HUDEP-2 (cell line): ENCODE measurements around the gene AHRR.
"Not testable (repeated sequence)": the region's sequence is repeated elsewhere in the genome, so short reads cannot be mapped to it uniquely, and the experiment has no call there.

Source experiments
- DNase-seq, 76 experiments: peaks; one replicate each; lab custom pipeline; 2025; ENCODE audit not compliant: unreplicated experiment in 76 of 76; lab: John Stamatoyannopoulos, UW

Gene AHRR

DNA sequence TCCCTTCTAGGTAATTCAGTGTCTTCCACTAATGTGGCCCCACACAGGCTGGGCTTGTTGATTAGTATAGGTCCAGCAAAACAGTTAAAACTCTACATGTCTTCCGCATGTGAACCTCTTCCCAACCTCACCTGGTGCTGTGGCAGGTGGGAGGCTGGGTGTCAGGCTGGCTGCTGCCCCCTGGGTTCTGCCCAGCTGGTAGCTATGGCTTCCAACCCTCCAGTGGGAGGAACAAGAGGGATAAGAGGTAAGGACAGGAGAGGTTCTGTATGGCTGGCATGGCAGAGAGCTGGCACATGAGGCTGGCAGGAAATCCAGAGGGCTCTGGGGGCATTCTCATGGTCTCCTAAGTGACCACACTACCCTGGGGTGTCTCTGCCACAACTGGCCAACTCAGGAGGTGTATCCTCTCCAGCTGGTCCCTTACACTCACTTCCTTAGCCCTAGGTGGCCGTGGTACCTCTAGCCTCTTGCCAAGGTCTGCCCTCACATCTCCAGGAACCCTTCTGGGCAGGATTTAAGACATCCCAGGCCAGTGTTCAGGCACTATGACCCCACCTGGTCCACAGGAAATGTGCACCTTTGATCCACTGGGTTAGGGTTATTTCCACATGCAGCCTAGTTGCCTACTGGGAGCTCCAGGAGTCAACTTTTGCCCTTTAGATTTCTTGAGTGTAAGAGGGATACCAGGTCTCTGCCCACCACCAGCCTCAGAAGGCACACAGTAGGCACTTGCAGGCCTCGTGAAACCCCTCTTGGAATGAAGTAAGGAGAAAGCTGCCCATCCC, 41.7 kb downstream of the AHRR start:
- DNase-seq, result no peak

DNA sequence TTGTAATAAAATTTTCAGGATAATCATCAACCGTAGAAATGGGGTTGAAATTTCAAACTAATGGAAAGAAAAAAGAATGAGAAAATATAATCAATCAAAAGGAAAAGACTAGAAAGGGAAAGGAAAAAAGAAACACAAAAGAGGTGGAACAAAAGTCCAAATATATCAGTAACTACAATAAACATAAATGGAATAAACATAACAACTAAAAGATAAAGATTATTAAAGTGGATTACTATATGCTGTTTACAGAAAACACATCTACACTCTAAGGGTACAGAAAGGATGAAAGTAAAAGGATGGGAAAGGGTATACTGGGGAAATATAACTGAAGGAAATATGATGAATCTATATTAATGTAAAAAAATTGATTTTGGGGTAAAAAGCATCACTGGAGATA, 43.0 kb downstream of the AHRR start:
- DNase-seq, result no peak

DNA sequence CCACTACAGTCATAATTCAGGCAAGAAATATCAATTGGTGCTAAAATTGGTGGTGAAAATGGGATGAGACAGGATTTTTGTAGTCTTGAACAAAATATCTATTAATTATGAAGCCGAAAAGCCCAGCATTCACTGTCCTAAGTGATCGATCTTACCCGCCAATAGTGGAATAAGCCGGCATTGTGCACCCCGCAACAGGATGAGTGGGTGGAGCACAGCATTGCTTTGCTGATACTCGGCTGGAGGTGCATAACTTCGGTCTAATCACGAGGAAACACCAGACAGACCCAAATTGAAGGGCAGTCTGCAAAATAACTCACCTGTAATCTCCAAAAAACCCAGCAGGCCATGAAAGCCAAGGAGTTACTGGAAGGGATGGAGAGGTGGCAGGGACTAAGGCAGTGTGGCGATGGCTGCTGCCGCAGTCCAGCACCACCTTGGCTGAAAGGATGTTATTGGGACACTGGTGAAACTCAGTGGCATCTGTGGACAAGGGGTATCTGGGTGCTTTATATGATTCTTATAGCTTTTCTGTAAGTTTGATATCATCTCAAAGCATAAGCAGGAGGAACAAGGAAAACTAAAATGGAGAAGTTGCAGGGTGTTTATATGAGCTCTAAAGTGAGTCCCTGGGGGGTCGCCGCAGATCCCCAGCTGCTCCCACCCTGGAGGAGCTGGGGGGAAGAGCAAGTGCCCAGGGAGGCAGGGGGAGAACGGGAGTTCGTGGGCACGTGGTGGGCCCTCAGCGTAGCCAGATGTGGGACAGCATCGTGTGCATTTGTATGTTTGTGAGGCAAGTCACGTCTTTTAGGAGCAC, 45.2 kb downstream of the AHRR start:
- no peak for DNase-seq

DNA sequence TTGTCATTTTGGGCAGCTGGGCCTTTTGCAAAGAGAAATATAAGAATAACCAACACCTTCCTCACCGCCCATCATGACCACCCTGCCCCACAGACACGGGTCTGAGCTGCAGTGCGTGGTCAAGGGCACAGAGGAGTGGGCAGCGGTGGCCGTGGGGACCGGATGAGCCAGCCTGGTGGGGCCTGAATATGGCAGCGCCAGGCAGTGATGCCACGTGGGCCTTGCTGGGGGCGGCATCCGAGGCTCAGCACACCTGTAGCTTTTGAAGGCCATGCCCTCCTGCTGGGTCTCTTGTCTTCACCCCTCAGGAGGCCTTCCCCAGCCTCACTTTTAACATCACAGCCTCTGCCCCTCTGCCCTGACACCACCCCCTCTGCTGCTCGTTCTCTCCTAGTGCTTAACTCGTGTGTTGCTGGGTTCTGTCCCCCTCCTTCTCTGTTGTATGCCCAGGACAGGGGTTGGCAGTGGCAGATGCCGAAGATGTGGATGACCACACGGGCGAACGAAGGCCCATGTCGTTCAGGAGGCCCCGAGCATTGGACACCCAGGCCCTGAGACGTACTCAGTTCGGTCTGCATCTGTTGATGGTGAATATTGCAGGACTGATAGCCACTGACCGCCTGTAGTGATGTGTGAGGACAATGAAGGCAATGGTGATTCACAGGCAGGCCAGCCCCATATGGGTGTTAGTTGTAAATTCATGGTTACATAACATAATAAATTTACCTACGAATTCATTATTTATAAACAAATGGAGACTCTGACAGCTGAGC, 46.0 kb downstream of the AHRR start:
- no peak for DNase-seq

DNA sequence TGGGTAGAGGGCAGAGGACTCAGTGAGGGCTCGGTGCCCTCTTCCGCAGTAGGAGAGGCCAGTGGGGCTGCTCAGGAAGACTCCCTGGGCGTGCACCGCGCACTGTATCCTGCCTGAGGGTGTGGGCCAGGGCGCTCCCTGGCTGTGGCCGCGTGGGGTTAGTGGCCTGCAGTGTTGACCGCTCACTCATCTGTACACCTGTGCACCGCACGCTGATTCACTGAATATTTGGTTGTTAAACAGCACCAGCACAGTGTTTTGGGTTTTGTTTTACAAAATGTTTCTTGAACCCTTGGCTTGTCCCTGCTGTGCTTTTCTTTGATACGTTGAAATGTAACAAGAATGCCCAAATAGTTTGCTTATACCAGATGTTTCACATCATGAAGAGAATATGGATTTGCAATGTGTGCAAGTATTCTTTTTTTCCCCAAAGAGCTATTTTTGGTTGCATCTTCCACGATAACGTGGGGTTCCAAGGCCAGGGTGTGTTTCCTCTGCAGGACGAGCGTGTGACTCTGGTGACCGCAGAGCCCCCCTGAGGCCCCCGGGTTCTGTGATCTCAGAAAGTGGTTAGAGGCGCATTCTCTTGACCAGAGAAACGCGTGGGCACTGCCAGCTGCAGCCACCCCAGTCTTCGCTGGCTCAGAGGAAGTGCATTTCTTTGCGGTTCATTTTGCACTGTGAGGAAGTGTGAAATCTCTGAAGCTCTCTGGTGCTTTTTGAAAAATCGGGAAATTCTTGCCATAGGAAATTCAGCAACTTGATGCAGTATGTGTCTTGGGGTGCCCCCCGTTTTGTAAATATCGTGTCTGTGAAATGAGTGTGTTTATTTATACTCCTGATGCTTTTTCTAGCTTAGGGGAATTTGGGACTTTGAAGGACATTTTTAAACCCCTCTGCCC, 46.9 kb downstream of the AHRR start:
- DNase-seq, result no peak

DNA sequence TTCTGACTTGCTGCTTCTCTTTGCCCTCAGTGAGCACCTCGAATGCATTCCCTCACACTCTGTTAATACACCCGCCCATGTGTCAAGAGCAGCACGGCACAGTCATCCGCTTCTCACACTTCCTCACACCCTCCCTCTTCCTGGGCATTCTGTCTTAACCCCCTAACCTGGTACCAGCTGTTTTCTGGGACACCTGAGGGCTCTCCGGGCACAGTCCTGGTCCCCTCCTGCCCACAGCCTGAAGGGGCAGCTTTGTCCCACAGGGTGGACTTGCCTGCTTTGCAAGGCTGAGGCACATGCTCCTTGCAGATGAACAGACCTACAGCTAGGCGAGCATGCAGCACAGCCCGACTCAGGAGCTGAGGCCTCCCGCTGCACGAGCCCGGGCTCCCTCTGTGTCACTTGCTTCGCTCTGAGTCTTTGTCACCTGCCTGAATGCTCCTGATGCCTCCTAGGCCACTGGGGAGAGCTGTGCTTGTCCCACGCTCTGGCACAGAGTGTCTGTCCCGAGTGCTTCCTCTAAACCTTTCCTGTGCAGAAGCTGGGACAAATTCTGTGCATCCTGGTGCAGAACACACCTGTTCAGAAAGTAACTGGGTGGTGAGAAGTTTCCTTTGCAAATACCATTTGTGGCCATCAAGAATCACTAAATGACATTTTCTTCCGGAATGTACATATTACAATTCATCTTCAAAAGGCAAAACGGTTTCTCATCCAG, 47.8 kb downstream of the AHRR start:
- no peak for DNase-seq

DNA sequence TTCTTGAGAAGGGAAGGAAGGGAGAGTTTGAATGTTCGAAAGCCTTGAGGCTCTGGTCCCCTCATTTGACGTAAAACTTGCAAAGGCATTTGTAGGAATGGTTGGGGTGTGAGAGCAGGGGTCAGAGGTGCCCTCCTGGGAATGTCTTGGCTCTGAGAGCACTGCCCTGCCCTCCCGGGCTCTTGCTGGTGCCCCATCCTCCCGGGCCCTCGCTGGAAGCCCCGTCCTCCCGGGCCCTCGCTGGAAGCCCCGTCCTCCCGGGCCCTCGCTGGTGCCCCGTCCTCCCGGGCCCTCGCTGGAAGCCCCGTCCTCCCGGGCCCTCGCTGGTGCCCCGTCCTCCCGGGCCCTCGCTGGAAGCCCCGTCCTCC, 48.3 kb downstream of the AHRR start:
- not testable (repeated sequence) for DNase-seq

DNA sequence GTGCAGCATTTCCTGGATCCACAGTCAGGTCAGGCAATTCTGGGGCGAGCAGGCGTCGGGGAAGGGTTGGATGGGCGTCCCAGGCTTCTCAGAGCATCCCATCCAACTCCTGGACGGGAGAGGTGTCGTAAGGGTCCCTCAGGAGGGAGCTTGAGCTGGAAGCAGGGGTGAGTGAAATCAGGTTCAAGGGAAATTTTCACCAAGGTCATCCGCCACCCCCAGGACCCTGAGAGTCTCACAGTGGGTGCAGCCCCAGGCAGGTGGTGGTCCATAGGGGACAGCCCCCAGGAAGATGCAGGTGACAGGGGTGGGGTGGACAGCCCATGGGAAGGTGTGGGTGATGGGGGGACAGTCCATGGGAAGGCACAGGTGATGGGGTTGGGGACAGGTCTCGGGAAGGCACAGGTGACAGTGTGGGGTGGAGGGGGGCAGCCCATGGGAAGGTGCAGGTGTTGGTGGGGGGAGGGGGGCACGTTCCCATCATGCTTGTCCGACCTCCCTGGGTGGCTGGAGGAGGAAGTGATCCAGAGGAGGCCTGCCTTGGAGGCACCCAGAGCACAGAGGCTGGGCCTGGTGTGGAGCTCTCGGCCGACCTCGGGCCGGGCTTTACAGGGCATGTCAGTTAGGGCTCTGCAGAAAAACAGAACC, 48.9 kb downstream of the AHRR start:
- no peak for DNase-seq

DNA sequence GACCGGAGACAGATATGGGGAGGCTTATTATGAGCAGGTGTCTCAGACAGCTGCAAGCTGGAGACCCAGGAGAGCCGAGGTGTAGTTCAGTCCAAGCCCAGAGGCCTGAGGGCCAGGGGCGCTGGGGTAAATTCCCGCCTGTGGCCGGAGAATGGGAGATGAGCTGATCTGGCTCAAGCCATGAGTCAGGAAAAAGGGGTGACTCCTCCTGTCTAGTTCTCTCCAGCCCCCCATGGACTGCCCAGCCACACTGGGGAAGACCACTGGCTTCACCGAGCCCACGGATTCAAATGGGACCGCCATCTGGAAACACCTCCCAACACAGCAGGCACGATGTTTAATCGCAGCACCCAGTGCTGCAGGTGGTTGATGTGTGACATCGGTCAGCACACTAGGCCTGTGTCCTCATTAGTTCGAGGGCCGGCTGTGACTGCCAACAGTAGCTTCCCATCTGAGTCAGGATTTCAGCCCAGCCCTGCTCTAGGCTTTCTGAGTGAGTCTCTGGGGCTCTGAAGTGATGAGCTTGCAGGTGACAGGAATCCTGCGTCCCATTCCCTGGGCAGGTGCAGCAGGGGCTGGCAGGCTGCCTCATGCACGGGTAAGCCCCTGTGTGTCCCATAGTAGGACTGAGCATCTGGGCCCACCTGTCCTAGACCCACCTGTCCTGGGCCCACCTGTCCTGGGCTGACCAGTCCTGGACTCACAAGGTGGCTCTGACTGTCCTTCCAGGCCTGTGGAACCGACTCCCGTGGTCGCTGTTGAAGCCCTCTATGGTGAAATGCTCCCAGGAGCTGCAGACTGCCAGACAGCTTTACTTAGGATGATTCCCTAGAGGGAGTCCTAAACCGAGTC, 49.7 kb downstream of the AHRR start:
- no peak for DNase-seq

DNA sequence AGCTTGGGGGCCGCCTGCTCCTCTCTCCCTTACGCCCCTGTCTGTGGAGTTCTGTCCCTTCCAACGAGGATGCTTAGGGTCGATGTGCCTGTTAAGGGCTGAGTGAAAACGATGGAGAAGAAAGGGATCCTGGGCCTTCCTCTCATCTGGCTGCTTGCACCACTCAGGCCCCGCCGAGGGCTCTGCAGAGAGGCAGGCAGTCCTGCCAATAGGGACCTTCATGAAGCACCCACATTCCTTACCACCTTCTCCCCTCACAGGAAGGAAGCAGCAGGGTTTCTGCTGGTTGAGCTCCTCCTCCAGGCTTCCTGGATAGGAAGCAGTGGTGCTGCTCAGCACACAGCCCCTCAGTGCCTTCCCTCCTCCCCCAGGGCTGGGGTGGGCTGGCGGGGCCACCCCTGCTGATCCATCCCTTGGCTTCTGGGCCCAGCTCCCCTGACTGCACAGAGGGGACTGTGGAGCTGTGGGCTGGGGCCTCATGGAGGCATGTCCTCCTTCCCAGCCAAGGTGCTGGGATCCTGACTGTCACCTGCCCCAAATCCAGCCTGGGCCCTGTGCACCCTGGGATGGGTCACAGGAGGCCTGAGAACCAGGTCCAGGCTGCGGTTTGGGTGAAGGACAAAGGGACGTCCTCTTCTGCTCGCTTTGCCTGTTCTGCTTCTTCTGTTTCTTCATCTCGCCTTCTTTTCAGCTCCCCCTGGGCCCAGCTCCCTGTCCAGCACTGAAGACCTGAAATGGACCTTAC, 50.5 kb downstream of the AHRR start:
- no peak for DNase-seq

DNA sequence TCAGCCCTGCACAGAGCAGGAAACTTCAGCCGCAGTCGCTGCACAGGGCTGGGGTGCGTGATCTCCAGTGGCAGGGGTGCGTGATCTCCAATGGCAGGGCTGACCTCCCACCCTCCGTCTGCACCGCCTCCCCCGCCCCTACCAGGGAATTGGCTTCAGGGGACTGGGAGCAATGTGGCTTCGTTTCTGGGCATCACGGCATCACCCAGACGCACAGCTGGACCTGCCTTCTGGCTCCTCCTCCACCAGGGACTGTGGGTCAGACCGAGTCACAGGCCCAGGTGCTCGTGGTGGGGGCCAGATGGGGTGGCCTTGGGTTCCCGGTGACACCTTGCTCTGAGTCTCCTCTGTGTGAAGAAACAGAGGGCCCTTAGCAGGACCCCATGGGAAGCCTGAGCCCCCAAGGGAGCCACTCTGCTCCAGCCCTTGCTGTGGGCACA, 51.1 kb downstream of the AHRR start:
- no peak for DNase-seq

DNA sequence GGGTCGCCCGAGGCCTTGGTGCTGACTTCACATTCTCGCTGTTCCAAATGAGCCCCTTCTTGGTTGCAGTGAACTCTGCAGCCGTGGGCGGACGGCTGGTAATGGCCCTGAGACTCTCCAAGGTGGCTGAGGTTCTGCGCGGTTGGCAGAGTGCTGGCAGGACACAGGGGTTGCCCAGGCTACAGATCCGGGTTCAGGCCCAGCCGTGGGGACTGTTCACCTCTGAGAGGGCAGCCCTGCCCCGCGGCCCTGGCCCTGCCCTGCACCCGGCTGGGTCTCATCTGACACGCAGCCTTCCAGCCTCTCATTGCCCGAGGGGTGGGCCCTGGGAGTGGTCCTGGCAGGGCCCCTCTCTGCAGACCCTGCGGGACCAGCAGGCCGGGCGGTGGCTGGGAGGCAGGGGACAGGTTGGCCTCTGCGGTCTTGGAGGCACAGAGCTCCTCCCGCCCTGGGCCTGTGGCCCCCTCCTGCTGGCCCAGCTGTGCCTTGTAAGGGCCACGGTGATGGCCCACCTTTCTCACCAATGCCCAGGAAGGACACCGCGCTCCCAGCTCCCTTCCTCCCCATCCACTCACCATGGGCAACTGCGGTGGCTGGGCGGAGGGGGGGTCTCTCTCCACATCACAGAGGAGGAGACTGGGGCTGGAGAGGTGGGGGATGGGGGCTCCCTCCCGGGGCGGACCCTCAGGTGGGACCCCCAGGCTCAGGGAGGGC, 51.6 kb downstream of the AHRR start:
- DNase-seq, result peak in 54 of 76 experiments; percentile 11 to 61 (median 41)

DNA sequence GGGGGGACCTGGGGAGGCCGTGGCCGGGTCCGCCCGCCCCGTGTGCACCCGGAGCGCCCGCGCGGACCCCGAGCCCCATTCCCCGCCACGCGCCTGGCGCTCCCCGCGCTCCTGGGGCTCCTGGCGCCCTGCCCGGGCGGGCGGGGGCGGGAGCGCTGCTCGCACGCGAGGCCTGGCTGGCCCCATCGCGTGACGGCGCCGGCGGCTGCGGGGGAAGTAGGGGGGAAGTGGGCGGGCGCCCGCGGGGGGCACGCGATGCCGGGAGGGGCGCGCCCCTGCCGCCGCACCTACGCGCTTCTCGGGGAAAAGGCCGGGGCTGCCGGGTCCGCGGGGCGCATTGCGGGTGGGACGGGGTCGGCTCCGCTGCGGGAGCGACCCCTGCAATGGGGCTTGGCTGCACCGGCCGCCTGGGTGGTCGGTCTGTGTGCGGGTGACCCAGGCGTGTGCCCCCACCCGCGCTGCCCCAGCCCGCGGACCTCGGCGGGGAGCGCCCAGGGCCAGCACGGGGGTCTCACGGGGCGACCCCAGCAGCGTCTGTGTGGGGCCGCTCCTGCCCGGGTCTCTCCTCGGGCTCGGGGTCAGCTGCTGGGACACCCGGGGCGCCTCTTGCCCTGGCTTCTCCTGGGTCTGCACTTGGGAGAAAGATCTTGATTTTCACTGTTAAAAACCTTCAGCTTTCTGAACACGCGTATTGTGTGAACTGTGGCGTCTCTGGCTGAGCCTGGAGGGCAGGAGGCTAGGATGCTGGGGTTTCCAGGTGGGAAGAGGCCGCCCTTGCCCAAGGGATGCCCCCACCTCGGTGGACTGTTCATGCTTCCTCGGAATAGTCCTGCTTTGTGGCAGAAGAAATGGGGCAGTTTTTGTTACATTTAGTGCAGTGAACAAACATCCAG, 52.4 kb downstream of the AHRR start:
- DNase-seq, result peak in 66 of 76 experiments; percentile 4 to 83 (median 61)

DNA sequence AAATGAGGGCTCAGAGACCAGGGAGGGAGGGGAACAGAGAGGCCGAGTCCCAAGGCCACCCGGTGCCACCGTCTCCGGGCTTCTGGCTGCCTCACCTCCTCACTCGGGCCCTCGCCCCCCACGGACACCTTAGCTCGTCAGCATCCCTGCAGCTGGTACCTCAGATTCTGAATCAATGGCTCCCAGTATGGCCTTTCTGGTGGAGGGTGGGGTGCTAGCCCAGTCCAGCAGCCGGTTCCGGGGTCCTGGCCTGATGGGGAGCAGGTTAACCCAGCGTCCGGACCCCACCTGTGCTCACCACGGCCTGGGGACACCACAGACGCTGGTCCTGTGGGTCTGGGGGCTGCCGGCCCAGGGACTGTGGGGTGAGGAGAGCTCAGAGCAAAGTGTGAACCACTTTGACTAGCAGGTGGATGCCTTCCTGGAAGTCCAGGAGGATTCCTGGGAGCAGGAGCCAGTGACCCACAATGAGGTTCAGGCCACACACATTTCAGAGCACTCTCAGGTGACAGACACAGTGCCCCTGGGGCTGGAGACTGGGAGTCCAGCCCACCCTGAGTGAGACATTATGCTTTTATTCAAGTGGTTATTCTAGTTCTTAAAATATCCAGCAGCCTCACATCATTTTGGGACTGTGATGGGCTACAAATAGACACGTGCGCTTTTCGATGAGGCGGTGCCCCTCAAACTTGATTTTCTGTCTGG, 53.3 kb downstream of the AHRR start:
- no peak for DNase-seq

DNA sequence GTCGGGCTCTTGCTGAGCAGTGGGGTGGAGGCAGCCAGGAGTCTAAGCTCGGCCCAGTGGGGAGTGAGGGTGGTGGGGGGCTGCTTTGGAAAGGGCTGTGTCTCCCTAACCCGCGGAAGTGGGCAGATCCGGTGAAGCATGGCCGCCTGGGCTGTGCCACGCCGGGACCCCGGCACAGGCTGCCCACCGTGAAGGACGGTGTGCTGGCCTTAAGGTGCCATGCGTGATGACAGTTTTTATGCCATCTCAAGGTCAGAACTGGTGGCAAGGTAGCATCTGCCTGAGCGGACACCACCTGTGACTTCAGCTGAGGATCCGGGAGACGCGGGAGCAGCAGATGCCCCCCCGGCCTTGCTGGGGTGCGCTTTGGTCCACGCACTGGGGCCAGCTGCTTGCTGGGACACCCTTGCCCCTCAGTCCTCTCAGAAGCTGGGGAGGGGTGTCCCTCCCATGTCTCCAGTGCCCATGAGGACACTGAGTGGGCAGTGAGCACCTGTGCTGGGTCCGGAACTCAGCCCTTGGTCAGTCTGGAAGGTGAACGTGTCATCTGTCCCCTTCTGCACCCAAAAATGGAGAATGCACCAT, 53.9 kb downstream of the AHRR start:
- DNase-seq, result no peak
